Measurements from ENCODE around the gene ALDH4A1.

The ALDH4A1 gene

DNA sequence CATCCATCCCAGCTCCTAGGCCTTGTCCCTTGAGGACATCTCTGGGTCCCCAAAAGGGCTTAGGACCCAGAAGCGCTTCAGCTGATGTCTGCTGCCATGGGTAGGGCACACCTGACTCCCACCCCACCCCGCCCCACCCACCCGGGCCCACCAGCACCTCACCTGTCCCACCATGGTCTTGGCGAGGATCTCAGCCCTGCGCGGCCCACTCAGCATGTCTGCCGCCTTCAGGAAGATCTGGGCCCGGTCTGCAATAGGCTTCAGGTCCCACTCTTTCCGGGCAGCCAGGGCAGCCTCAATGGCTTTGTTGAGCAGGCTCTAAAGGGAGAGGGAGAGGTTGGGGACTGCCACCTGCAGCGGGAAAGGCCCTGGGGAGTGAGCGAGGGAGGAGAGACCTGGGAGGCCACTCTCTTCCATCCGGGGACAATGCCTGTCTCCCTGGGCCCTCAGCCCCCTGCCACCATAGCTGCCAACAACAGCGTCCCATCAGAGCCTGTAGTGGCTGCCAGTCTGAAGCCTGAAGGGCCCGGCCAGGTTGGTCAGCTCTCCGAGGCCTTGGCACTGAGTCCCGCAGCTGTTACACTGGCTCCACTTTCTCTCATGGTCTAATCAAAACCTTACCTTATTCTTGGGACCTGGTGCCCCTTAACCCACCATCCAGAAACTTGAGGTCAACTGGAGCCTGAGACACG is 16.9 kb downstream of the ALDH4A1 start:
- TF ChIP-seq, protein P1, sequence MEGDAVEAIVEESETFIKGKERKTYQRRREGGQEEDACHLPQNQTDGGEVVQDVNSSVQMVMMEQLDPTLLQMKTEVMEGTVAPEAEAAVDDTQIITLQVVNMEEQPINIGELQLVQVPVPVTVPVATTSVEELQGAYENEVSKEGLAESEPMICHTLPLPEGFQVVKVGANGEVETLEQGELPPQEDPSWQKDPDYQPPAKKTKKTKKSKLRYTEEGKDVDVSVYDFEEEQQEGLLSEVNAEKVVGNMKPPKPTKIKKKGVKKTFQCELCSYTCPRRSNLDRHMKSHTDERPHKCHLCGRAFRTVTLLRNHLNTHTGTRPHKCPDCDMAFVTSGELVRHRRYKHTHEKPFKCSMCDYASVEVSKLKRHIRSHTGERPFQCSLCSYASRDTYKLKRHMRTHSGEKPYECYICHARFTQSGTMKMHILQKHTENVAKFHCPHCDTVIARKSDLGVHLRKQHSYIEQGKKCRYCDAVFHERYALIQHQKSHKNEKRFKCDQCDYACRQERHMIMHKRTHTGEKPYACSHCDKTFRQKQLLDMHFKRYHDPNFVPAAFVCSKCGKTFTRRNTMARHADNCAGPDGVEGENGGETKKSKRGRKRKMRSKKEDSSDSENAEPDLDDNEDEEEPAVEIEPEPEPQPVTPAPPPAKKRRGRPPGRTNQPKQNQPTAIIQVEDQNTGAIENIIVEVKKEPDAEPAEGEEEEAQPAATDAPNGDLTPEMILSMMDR (IDR thresholded peaks at IDR 0.05) = no peak

DNA sequence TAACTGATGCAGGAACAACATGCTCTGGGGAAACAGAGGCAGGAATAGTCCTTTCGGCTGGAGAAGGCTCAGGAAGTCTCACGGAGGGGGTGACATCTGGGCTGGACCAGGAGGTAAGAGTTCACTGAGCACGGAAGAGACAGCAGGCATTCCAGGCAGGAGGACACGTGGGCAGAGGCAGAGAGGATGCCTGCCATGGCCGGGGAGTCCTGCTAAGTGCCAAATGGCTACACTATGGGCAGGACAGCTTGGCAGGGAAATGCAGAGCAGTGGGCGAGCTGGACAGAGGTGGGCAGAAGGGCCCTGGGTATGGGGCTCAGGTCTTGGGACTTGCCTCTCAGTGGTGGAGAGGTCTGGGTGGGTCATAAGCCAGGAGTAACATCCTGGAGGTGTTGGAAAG is 17.6 kb downstream of the ALDH4A1 start:
- TF ChIP-seq, protein P1 (IDR thresholded peaks at IDR 0.05) = no peak

DNA sequence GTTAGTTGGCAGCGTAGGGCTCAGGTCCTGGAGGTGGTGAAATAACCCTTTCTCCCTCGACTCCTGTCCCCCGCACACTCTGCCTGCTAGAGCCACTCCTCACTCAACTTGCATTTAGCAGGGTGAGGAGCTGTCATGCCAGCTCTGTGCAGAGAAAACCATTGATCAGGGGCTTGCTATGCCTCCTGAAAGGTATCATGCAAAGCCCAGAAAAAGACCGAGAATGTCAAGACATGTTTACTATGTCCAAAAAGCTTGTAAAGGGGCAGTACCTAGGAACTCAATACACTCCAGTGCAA is 18.0 kb downstream of the ALDH4A1 start:
- TF ChIP-seq, protein P1 (IDR thresholded peaks at IDR 0.05) = no peak

DNA sequence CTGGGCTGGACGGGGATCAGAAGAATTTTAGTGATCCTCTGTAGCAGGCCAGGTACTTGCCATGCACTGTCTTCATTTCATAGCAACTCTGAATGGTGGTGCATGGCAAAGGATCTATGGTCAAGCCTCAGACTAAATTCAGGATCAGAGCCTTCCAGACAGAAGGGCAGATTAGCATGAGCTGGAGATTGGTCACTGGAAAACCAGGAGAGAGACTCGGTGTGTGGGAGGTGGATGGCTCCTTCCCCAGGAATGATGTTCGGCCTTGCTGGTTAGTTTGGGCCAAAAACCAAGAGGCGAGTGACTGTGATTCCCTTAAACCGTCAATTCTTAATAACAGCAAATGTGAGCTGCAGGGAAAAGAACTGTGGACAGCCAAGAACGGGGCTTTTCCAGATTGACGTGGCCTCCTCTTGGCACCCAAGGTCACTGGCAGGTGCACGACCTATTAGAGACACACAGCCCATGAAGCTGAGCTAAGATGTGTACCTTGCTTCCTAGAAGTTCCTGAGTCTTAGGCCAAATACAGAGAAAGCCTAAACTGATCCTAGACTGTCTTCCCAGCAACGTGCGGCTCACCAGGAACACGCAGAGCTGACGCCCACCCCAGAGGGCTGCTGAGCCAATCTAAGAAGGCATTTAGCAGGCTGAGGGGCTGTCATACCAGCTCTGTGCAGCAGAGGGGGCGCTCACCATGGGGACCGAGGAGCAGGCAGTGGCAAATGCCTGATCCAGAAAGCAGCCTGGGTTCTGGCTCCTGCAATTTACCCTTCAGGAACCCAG is 18.5 kb downstream of the ALDH4A1 start:
- TF ChIP-seq, protein P1 (IDR thresholded peaks at IDR 0.05) = peak; percentile 63

DNA sequence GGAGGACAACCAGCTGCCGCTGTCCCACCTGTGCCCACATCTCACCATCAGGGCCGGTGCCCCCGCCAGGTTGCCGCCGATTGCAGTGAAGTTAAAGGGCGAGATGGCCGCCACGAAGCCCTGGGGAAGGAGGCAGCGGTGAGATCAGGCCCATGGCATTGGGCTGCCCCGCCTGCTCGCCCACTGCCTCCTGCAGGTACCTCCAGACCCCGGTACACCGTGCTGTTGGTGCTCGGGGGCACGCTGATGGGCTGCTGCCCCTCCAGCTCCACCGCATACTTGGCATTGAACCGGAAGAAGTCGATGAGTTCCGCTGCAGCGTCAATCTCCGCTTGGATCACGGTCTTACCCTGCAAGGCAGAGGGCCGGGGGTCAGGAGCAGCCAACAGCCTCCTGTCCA is 19.3 kb downstream of the ALDH4A1 start:
- TF ChIP-seq, protein P1 (IDR thresholded peaks at IDR 0.05) = no peak

DNA sequence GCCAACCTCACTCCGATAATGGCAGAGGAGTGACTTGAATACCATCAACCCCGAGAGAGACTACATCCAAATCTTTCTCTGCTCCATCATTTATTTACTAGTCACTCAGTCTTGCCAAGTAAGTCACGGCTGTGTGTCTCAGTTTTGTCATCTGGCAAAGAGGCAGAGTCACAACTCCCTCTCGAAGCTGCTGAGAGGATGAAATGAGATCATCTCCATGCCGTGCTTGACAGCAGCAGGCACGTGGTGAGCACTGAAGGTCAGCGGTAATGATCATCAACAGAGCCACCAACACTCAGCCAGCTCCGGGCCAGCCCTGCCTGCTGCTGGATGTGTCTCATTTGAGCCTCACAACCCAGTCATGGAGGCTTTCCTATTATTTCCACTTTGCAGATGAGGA is 19.9 kb downstream of the ALDH4A1 start:
- TF ChIP-seq, protein P1 (IDR thresholded peaks at IDR 0.05) = no peak

DNA sequence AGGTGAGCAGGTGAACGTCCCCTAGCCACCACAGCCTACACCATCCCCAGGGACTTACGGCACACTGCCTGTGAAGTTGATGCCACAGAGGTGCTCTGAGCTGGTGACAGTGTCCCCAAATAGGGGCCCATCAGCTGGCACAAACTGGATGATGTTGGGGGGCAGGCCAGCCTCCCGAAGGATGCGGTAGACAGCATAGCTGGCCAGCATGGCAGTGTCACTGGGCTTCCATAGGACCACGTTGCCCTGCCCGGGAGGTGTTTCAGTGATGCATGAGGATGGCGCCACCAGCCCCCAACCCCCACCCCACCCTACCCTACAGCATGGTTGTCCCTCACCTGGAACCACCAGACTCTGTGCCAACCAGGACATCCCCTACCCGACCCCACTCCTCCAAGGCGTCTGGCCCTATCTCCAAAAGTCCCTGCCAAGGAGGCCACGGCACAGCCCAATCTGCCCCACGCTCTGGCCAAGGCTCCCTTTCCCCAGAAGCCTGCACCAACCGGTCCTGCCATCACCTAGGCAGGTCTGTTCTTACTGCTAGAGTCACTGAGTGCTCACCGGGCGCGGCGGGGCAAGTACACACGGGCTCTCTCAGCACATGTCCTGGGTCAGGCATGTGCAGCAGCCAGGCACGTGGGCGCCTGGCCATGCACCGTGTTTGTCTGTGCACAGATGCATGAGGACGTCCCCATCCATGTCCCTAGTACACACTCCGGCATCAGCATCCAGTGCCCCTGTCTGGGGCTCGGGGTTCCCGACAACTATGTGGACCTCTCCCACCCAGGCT is 20.5 kb downstream of the ALDH4A1 start:
- TF ChIP-seq, protein P1 (IDR thresholded peaks at IDR 0.05) = no peak

Data from LNCAP (cell line).